Stimulated activated CD4-positive, alpha-beta T cell treated with anti-CD3 and anti-CD28 coated beads, Interleukin-4, amount 100 ng/mL, for 48 hours (primary cell): Measurements from ENCODE around the gene KIAA0586.
"Not testable (repeated sequence)": the region's sequence is repeated elsewhere in the genome, so short reads cannot be mapped to it uniquely, and the experiment has no call there.

ENCODE experiments used
- DNase-seq, 2 donors: peaks; one replicate each; pipeline ENCODE4 v3.0.0-alpha.2; 2020; ENCODE audit warnings: low read depth in 2 of 2

KIAA0586 gene

GRCh38 chr14:58547649-58548048 lies 120.1 kb downstream of the KIAA0586 start:
- DNase-seq: no peak

GRCh38 chr14:58549105-58549757 lies 121.7 kb downstream of the KIAA0586 start:
- DNase-seq: no peak

- no peak for DNase-seq
Observed at GRCh38 chr14:58553959-58554358, 126.4 kb downstream of the KIAA0586 start.

GRCh38 chr14:58555647-58556046 lies 128.1 kb downstream of the KIAA0586 start:
- no peak for DNase-seq

GRCh38 chr14:58557242-58557641 lies 129.7 kb downstream of the KIAA0586 start:
- no peak for DNase-seq

- DNase-seq: no peak
Observed at GRCh38 chr14:58560208-58560607, 132.7 kb downstream of the KIAA0586 start.

GRCh38 chr14:58562141-58562540 lies 134.6 kb downstream of the KIAA0586 start:
- no peak for DNase-seq

- no peak for DNase-seq
Observed at GRCh38 chr14:58563978-58564377, 136.5 kb downstream of the KIAA0586 start.

- DNase-seq: no peak
Observed at GRCh38 chr14:58565832-58566231, 138.3 kb downstream of the KIAA0586 start.

- no peak for DNase-seq
Observed at GRCh38 chr14:58566979-58567378, 139.5 kb downstream of the KIAA0586 start.

GRCh38 chr14:58568322-58568721 lies 140.8 kb downstream of the KIAA0586 start:
- no peak for DNase-seq

GRCh38 chr14:58571256-58571655 lies 143.7 kb downstream of the KIAA0586 start:
- DNase-seq: no peak

GRCh38 chr14:58571769-58572472 lies 144.4 kb downstream of the KIAA0586 start:
- peak; percentile 41 to 44 for DNase-seq

- no peak for DNase-seq
Observed at GRCh38 chr14:58572473-58572853, 144.9 kb downstream of the KIAA0586 start.

- no peak for DNase-seq
Observed at GRCh38 chr14:58572863-58573262, 145.3 kb downstream of the KIAA0586 start.

GRCh38 chr14:58574623-58575022 lies 147.1 kb downstream of the KIAA0586 start:
- no peak for DNase-seq

GRCh38 chr14:58575956-58576355 lies 148.4 kb downstream of the KIAA0586 start:
- no peak for DNase-seq

- not testable (repeated sequence) for DNase-seq
Observed at GRCh38 chr14:58580035-58580434, 152.5 kb downstream of the KIAA0586 start.

- DNase-seq: not testable (repeated sequence)
Observed at GRCh38 chr14:58581389-58581788, 153.9 kb downstream of the KIAA0586 start.

GRCh38 chr14:58584383-58584782 lies 156.9 kb downstream of the KIAA0586 start:
- no peak for DNase-seq

- DNase-seq: no peak
Observed at GRCh38 chr14:58587271-58587670, 159.8 kb downstream of the KIAA0586 start.

GRCh38 chr14:58588321-58588720 lies 160.8 kb downstream of the KIAA0586 start:
- not testable (repeated sequence) for DNase-seq

- DNase-seq: no peak
Observed at GRCh38 chr14:58593977-58594376, 166.5 kb downstream of the KIAA0586 start.
